GM21786 (cell line): ENCODE data around the gene ACVRL1.

Source experiments
- ATAC-seq: cut with Tn5 transposase; IDR thresholded peaks from one replicate; pipeline ENCODE4 v1.9.1; 2021; ENCODE audit not compliant: unreplicated experiment

Gene ACVRL1

DNA sequence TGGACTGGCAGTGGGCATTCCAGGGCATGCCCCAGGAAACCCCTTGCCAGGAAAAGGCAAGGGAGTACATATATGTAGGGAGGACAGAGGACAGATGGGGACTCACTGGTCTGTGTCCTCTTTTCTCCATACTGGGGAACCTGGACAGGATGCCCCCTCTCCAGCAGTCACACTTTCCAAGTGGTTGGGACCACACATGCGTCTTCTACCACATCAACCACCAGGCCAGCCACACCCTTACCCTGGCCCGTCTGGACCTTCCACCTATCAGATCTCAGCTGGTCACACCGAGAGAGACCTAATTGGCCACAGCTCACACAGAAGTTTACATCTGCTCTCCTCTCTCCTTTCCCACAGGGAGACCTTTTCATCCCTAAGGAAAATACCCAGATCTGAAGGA lies 11.1 kb upstream of the ACVRL1 start:
- no peak for ATAC-seq

DNA sequence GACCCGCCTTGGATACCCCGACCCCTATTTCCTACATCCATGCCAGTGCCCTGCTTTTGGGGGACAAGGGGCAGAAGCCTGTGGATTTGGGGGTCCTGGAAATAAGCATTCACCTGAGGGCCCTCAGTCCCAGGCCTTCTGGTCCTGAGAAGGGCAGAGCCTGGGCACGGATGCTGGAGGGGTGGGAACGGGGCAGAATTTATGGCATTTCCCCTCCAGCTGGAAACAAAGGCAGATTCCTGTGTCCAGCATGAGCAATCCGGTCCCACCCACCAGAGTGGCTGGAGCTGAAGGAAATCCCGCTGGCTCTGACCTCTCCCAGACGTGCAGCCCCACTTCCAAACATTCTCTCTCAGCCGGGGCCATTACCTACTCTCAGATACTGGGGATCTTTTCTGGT lies 10.1 kb upstream of the ACVRL1 start:
- ATAC-seq, result no peak

DNA sequence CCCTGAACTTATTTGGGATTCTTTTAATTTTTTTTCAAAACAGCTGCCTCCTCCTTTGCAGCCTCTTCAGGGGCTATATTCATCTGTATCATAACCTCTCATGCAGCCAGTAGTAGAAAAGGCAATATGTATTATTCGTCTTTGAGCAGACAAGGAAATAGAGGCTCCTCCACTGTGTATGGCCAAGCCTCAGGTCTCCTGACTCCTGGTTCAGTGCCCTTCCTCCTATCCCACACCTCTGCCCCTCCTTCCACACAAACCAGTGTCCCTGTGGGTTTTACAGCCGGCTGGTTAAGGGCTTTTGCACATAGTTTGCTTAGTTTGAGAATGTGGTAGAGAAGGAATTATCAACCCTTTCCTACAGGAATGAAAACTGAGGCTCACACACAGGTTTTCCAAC lies 8.8 kb upstream of the ACVRL1 start:
- ATAC-seq, result no peak

DNA sequence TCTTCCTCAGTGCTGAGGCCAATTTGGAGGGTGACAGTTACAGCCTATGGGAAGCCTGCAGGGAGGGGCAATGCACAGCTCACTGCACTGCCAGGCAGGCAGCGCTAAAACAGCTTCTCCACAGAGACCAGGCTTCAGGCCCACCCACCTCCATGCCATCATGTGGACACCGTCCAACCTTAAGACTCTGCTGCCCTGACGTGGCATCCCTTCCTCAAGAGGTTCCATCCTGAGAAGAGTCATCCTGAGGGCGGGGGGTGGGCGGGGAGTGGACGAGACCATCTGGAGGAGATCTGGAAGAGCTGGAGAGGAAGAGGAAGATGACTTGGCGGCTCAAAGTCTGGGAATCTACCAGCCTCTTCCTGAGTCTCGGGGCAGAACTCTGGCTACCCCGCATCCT lies 8.4 kb upstream of the ACVRL1 start:
- no peak for ATAC-seq

DNA sequence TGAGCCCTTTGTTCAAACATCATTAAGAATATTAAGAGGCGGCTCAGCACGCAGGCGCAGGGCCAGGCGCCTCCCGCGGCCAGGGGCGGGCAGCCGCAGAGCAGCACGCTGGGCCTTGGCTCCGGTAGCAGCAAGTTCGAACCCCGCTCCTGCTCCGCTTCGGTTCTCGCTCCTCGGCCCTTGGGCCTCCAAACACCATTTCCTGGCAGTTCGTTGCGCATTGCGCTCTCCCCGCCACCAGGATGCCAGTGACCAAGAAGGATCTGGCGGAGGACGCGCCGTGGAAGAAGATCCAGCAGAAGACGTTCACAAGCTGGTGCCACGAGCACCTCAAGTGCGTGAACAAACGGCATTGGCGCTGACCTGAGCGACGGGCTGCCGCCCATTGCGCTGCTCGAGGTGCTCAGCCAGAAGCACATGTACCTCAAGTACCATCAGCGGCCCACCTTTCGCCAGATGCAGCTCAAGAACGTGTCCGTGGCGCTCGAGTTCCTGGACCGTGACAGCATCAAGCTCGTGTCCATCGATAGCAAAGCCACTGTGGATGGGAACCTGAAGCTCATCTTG lies 6.9 kb upstream of the ACVRL1 start:
- ATAC-seq, result no peak

DNA sequence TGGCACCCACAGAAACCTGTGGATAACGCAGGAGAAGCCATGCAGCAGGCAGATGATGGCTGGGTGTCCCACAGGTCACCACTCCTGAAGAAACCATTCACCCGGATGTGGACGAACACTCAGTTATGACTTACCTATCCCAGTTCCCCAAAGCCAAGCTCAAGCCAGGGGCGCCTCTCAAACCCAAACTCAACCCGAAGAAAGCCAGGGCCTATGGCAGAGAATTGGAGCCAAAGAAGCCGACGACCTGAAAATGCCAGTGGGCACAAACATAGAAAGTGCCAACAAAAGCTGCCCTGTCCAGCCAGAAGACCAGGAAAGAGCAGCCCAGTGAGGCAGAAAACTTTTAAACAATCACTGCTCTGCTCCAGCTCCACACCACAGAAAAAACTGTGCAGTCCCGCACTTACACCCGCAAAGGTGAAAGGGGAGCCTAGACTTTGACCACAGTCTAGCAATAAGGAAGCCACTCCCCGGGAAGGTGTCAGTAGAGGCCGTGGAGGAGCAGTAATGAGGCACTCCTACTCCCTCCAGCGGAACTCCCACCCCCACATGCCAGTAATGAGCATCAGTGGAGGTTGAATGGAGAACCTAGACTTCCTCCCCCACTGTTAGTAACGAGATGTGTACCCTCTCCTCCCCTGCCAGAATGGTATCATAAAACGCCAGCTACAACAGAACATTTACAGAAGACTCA lies 6.0 kb upstream of the ACVRL1 start:
- ATAC-seq, result no peak

DNA sequence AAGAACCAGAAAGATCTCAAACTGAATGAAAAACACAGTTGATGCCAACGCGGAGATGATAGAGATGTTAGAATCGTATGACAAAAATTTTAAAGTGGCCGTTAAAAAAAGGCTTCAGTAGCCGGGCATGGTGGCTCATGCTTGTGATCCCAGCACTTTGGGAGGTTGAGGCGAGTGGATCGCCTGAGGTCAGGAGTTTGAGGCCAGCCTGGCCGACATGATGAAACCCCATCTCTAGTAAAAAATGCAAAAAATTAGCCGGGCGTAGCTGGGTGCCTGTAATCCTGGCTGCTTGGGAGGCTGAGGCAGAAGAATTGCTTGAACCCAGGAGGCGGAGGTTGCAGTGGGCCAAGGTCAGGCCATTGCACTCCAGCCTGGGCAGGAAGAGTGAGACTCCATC lies 5.4 kb upstream of the ACVRL1 start:
- no peak for ATAC-seq

DNA sequence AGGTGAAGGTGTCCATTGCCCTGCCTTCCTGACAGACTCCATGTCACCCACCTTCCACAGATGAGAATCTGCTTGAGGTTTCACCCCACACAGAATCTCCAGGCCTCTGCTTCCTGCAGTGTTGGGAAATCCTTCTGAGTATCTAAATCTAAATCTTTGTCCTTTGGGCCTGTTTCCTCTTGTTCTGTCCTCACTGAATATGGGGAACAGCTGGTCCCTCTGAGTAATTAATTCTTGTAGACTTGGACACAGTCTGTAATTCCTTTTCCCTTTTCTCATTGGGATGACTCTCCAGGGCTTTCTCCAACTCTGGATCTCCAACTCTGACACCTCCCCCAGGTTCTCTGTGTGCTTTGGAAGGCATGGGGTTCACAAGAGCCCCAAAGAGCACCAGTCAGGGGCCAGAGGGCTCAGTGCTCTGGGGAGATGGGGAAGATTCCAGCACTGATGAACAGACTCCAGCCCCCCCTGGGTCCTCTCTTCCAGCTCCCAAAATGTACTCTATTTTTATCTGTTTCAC lies 2.3 kb upstream of the ACVRL1 start:
- no peak for ATAC-seq

DNA sequence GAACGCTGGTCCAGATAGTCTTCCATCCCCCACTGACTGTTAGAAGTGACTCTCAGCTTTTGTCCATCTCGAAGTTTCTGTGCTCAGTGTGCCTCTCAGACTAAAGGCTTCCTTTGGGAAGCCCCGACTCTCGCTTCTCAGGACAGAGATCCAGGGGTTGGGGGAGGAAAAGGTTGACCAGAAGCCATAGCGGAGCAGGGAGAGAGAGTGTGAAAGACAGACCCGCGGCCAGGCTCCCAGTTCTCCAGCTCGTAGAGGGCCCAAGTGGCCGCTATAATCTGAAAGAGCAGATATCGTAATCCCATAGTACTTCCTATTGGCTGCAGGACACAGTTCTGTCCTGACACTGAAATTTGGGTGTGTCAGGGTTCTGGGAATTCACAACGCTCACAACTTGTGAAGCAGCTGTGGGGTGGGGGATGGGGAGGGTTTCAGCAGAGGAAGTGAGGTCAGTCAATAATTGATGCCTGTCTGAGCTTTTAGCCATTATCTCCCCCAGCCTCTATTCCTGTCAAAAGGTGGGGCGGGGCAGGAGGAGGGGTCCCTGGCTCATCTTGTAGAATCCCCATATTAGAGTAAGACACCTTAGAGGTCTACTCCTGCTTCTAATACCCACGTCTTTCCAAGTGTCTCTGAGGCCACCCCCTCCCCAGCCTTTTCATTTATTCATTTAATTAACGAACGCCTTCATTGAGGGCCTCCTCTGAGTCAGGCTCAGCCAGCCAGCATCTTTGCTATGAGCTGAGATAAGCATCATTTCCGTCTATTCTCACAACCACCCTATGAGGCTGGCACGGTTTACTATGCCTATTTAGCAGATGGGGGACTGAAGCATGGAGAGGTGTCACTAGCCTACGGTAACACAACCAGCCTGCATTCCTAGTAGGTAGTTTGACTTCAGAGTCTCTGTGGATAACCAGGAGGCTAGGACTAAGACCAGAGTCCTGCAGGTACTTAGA lies 1.6 kb upstream of the ACVRL1 start:
- ATAC-seq, result no peak

DNA sequence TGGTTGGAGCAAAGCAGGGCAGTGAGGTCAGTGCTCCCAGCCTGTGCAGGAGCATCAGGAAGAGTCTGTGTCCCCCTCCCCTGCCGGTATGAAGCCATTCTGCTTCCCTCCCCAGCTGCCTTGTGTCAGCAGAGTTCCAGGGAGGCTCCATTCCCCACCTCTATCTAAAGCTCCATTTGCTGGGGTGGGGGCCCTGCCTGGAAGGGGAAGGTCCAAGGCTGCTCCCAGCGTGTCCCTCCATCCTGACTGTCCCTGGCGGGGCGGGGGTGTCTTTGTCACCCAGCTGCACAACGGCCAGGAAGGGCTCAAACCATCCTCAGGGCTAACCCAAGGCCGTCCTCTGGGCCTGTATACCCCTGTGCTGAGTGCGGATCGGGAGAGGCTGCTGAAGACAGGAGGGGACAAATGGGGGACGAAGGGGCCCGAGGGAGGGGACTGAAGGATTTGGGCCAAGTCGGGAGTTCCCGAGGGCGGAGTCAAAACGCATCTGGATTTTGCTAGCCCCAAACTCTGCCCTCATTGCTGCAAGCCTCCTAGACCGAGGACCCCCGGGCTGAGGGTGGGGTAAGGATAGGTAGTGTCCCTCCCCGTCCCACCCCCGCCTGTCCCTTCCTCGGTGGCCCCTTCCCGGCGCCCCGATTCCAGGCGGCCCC lies 748 bp upstream of the ACVRL1 start:
- no peak for ATAC-seq

DNA sequence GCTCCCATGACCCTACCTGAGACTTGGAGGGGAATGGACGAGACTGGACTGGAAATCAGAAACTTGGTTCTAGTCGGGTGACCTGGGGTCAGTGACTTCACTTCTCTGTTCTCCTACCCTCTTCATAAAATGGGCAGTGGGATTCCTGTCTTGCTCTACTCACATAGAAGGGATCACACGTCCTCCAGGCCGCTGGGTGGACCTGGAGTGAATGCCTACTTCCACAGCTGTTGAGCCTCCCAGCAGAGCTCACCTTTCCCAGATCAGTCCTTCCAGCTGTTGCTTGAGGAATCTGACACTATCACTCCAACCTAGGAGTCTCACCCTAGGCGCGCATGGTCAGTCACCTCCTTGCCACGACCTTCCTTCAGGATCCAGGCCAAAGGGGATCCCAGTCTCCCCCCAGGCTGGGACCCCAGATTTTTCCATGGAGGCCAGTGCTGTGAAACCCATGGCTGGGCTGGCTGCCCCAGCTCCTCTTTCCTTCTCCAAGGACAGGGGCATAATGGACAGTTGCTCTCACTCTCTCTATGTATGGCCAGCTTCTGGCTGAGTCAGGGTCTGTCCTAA lies 637 bp downstream of the ACVRL1 start:
- no peak for ATAC-seq

DNA sequence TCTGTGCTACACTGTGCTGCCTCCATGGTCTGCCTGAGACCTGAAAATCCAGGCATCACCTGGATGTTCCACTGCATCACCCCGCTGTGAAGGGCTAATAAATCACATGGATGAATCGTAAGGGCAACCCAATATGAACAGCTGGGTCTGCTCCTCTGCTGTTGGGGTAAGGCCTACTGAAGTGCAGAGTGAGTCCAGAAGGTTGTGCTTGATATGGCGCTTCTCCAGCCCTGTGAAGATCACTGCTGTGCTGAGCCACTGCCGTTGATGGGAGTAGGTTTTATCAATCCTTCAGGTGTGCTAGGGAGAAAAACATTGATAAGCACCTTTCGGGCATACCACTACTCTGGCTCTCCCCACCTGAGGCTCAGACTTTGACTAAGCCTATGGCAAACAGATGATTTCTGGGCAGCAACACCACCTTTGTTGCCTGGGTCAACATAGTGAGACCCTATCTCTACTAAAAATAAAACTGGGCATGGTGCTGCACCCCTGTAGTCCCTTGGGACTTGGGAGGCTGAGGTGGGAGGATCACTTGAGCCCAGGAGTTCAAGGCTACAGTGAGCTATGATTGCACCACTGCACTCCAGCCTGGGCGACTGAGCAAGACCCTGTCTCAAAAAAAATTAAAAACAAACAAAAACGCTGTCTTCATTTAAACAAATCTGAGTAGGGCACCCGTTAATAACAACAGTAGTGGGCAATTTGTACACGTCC lies 1.7 kb downstream of the ACVRL1 start:
- ATAC-seq, result no peak

DNA sequence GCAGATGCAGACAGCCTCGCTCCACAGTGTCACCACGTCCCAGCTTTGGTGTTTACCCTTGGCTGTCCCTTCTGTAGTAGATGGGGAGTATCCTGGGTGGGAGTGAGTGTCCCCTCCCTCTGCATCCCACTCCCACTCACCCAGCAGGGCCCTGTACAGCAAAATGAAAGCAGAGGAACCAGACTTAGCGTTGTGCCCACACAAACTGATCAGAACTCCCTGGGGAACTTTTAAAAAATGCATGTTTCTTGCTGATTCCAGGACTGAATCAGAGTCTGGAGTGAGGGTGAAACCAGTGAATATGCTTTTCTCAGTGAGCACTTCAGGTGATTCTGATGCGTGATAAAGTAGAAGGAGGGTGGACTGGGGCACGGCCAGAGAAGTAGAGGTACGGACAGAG lies 2.9 kb downstream of the ACVRL1 start:
- no peak for ATAC-seq

DNA sequence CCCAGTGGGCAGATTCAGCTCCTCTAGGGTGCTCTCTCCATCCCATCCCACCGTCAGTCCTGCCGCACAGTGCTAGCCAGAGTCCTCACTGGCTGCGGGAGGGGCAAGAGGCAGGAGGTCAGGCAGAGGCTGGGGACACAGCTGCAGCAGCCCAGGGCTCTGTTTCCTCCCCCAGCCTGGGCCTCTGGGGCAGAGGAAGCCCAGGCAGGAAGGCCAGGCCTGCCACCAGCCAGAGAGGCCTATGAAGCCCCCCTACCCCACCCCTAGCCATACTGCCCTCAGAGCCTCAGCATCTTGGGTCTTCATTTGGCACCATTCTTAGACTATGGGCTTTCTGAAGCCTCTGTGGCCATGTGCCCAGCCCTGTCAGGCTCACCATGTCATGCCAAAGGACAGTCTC lies 3.4 kb downstream of the ACVRL1 start:
- ATAC-seq, result no peak

DNA sequence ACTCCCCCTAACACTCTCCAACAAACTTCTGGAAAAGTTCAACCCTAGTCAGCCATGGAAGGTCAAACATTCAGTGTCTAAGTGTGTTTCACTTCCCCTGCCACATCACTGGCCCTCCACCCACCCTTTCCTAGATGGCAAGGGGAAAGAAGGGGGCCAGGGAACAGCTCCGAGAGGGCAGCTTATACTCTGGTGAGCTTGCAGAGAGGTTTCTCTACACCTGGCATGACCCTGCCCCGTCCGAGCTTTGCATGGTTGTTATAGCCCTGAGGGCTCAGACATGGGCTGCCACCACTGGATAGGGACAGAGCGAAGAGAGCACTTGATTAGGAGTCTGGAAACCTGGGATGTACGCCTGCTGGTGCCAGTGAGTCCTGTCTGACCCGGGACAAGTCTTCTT lies 4.0 kb downstream of the ACVRL1 start:
- no peak for ATAC-seq

DNA sequence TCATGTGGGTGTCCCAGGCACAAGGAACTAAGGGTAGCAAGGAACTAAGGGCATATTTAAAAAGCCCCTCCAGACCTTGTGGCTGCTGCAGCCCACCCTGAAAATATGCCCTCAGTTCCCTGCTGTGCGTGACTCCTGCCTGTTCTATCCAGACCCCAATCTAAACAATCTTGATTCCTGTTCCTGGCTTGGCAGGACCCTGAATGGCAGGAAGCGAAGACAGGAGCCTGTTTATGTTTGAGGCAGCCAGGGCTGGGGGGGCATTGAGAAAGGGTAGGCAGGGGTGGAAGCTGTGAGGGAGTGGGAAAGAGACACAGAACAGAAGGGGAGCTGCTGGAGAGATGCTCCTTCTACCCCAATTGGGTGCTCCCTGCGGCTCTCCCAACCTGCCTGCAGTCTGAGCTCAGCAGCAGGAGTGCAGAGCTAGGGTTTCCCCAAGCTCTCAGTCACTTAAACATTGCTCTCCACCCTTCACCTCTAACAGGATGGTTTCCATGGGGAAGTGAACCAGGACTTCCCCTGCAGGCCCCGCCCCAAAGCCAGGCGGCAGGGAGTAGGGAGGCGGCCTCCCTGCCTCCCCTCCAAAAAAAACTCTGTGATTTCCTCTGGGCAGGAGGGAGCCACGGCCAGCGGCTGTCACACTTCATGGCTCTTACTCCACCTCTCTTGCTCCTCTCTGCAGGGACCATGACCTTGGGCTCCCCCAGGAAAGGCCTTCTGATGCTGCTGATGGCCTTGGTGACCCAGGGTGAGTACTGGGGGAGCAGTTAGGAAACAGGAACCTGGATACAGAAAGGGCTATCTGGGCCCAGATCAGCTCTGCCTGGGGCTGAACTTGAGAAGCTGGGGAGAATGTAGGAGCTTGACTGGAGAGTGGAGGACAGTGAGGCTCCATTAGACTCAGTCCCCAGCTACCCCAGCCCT lies 4.7 kb downstream of the ACVRL1 start:
- no peak for ATAC-seq

DNA sequence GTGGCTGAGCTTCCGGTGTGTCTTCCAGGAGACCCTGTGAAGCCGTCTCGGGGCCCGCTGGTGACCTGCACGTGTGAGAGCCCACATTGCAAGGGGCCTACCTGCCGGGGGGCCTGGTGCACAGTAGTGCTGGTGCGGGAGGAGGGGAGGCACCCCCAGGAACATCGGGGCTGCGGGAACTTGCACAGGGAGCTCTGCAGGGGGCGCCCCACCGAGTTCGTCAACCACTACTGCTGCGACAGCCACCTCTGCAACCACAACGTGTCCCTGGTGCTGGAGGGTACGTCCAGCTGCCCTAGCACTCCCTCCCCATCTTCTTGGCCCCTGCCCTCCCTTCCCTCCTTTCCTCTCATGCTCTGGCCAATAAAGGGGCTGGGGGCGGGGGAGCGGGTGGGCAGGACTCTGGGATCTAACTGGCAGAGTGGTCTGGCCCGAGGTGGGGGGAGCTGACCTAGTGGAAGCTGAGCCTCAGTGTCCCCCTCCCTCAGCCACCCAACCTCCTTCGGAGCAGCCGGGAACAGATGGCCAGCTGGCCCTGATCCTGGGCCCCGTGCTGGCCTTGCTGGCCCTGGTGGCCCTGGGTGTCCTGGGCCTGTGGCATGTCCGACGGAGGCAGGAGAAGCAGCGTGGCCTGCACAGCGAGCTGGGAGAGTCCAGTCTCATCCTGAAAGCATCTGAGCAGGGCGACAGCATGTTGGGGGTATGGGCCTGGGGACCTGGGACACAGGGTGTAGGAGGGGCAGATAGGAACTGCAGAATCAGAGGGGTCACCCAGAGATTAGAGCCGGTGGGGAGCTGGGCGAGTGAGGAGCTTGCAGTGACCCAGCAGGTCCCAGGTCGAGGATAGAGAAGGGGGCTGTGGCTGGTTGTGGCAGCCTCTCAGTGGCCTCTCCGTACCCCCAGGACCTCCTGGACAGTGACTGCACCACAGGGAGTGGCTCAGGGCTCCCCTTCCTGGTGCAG lies 6.0 kb downstream of the ACVRL1 start:
- ATAC-seq, result no peak
